Activated B cell treated with CpG ODN at 0.5 μM for 24 hours (primary cell): ENCODE data around the gene ROS1. TPM values are rescaled to one million over a fixed set of nuclear protein-coding genes. Genes with fewer than 3 reads are reported as not detected.

Source experiments
- ATAC-seq: fragments of 200-7000 bp; cut with Tn5 transposase; one replicate; pipeline ENCODE4 v1.10.0; 2021; ENCODE audit warnings: low read depth, mild to moderate bottlenecking, moderate library complexity
- CTCF ChIA-PET: fragments of 350-600 bp; sonication (Branson Sonifier 250); formaldehyde crosslinking; loops from one replicate; lab custom pipeline; 2021; ENCODE audit warnings: antibody characterized with exemption; lab: Charles Lee
- POLR2A ChIA-PET: fragments of 350-600 bp; sonication (Branson Sonifier 250); formaldehyde crosslinking; loops from one replicate; lab custom pipeline; 2021; ENCODE audit warnings: antibody characterized with exemption; lab: Charles Lee
- DNase-seq: peaks from one replicate; pipeline ENCODE4 v3.0.0; 2022
- H3K27ac Mint-ChIP-seq: one replicate; pipeline ENCODE4 v1.8.0; 2020; ENCODE audit warnings: mixed read lengths
- H3K27me3 Mint-ChIP-seq: one replicate; pipeline ENCODE4 v1.8.0; 2021; ENCODE audit warnings: mixed read lengths
- H3K36me3 Mint-ChIP-seq: one replicate; pipeline ENCODE4 v1.8.0; 2021; ENCODE audit warnings: low read depth, mixed read lengths
- H3K4me1 Mint-ChIP-seq: one replicate; pipeline ENCODE4 v1.8.0; 2021; ENCODE audit warnings: mixed read lengths
- H3K4me3 Mint-ChIP-seq: one replicate; pipeline ENCODE4 v1.8.0; 2020; ENCODE audit warnings: mild to moderate bottlenecking, mixed read lengths
- H3K9me3 Mint-ChIP-seq: one replicate; pipeline ENCODE4 v1.8.0; 2020; ENCODE audit warnings: mixed read lengths
- CTCF ChIP-seq: fragments of 200-600 bp; IDR thresholded peaks from one replicate; pipeline ENCODE4 v1.8.0; 2022; ENCODE audit warnings: antibody characterized with exemption, mild to moderate bottlenecking
- intact Hi-C: fragments of 100-400 bp; cut with micrococcal nuclease; formaldehyde crosslinking; loops from one replicate; pipeline ENCODE4 v1.15.1; 2024
- total RNA-seq: library from RNA; stranded (reverse); gene quantifications from 2 replicates; pipeline ENCODE4 v1.2.3, GENCODE V29; 2022

The ROS1 gene
- total RNA-seq, 1 donor from 2014 or later, result not detected

GRCh38 chr6:117303323-117303722 lies 122.4 kb downstream of the ROS1 start:
- Mint-ChIP-seq H3K9me3 (no peaks in the 10 kb centered on the region), H3K4me3 (no peak overlapping the region), H3K27me3 (no peaks in the 10 kb centered on the region), H3K4me1 (no peaks in the 10 kb centered on the region), H3K36me3 (no peaks in the 10 kb centered on the region), H3K27ac (no peak overlapping the region)
- no peak for DNase-seq
- no peak for ATAC-seq
- ChIA-PET POLR2A (no interaction called here), CTCF (no interaction called here)
- TF ChIP-seq CTCF, result no peak
- intact Hi-C loops, result no loop called here

GRCh38 chr6:117298941-117299340 lies 126.8 kb downstream of the ROS1 start:
- ChIA-PET CTCF (no interaction called here), POLR2A (no interaction called here)
- no peak for ATAC-seq
- Mint-ChIP-seq H3K4me1 (no peaks in the 10 kb centered on the region), H3K4me3 (no peak overlapping the region), H3K27me3 (peaks cover 5% of the 10 kb centered on the region), H3K36me3 (no peaks in the 10 kb centered on the region), H3K9me3 (peaks cover 3% of the 10 kb centered on the region), H3K27ac (no peak overlapping the region)
- DNase-seq, result no peak
- no peak for TF ChIP-seq CTCF
- intact Hi-C loops, result no loop called here

- CTCF ChIA-PET, result no interaction called here
- no peaks in the 10 kb centered on the region for H3K36me3 Mint-ChIP-seq
- DNase-seq, result no peak
- H3K27ac Mint-ChIP-seq, result no peak overlapping the region
- H3K9me3 Mint-ChIP-seq, result peaks cover 2% of the 10 kb centered on the region
- no peak for TF ChIP-seq CTCF
- H3K4me1 Mint-ChIP-seq, result no peaks in the 10 kb centered on the region
- H3K27me3 Mint-ChIP-seq, result peaks cover 9% of the 10 kb centered on the region
- ATAC-seq, result no peak
- no peak overlapping the region for H3K4me3 Mint-ChIP-seq
- intact Hi-C loops, result no loop called here
- POLR2A ChIA-PET, result no interaction called here
Measured at GRCh38 chr6:117290173-117290846, 135.4 kb downstream of the ROS1 start.

- Mint-ChIP-seq H3K4me1 (no peaks in the 10 kb centered on the region), H3K27me3 (peaks cover 4% of the 10 kb centered on the region), H3K9me3 (peaks cover 2% of the 10 kb centered on the region), H3K4me3 (no peak overlapping the region), H3K27ac (no peak overlapping the region), H3K36me3 (no peaks in the 10 kb centered on the region)
- no peak for TF ChIP-seq CTCF
- ATAC-seq (no peak), DNase-seq (no peak)
- intact Hi-C loops, result no loop called here
- CTCF ChIA-PET, result no interaction called here
- POLR2A ChIA-PET, result no interaction called here
Measured at GRCh38 chr6:117288083-117288715, 137.5 kb downstream of the ROS1 start.

- ChIA-PET POLR2A (no interaction called here), CTCF (no interaction called here)
- Mint-ChIP-seq H3K27me3 (peaks cover 3% of the 10 kb centered on the region), H3K9me3 (no peaks in the 10 kb centered on the region), H3K4me1 (no peaks in the 10 kb centered on the region), H3K4me3 (no peak overlapping the region), H3K27ac (no peak overlapping the region), H3K36me3 (no peaks in the 10 kb centered on the region)
- no peak for TF ChIP-seq CTCF
- DNase-seq (no peak), ATAC-seq (no peak)
- intact Hi-C loops, result no loop called here
Measured at GRCh38 chr6:117280922-117281321, 144.8 kb downstream of the ROS1 start.
